Measurements from ENCODE around the gene ERCC1. TPM values are rescaled to one million over a fixed set of nuclear protein-coding genes. Genes with fewer than 3 reads are reported as not detected.
A peak's percentile ranks its signal among the peaks of the same experiment; 100 is the strongest.

The ERCC1 gene
- total and polyA plus RNA-seq, 4 donors = 19.2 to 28.7 (median 22.0) TPM

DNA sequence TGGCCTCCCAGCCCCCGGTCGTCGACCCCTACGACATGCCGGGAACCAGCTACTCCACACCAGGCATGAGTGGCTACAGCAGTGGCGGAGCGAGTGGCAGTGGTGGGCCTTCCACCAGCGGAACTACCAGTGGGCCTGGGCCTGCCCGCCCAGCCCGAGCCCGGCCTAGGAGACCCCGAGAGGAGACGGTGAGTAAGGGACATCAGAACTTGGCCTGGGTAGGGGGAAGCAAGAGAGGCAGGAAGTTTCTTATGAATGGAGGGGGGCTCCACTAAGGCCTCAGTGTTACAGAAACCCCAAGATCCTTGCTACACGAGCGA is 47.0 kb upstream of the ERCC1 start:
- Histone ChIP-seq H3K36me3 (ENCODE audit: control insufficient read depth in 4 of 4, insufficient read depth in 3 of 4, low read depth in 1 of 4, low read length in 3 of 4) (no peaks in the 10 kb centered on the region), H3K27me3 (ENCODE audit: control insufficient read depth in 4 of 4, insufficient read depth in 4 of 4, low read length in 3 of 4) (peaks cover 0 to 4% (median 2%) of the 10 kb centered on the region in 4 donors), H3K27ac (ENCODE audit: low read depth in 1 of 2, low read length in 2 of 2) (no peak overlapping the region), H3K9me3 (ENCODE audit: control insufficient read depth in 4 of 4, low read length in 3 of 4) (no peaks in the 10 kb centered on the region), H3K4me3 (ENCODE audit: low read depth in 1 of 3, low read length in 3 of 3) (no peak overlapping the region), H3K9ac (ENCODE audit: low read depth in 1 of 2, low read length in 2 of 2) (no peak overlapping the region), H3K4me1 (ENCODE audit: control insufficient read depth in 4 of 4, insufficient read depth in 4 of 4, low read length in 3 of 4) (peaks cover 8 to 46% (median 21%) of the 10 kb centered on the region in 4 donors)
- WGBS = 93% methylated on average over 15 of the region's 15 CpGs
- TF ChIP-seq, protein P1, sequence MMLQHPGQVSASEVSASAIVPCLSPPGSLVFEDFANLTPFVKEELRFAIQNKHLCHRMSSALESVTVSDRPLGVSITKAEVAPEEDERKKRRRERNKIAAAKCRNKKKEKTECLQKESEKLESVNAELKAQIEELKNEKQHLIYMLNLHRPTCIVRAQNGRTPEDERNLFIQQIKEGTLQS (IDR thresholded peaks at IDR 0.05) = no peak
- no peak for DNase-seq (ENCODE audit: low spot score)

DNA sequence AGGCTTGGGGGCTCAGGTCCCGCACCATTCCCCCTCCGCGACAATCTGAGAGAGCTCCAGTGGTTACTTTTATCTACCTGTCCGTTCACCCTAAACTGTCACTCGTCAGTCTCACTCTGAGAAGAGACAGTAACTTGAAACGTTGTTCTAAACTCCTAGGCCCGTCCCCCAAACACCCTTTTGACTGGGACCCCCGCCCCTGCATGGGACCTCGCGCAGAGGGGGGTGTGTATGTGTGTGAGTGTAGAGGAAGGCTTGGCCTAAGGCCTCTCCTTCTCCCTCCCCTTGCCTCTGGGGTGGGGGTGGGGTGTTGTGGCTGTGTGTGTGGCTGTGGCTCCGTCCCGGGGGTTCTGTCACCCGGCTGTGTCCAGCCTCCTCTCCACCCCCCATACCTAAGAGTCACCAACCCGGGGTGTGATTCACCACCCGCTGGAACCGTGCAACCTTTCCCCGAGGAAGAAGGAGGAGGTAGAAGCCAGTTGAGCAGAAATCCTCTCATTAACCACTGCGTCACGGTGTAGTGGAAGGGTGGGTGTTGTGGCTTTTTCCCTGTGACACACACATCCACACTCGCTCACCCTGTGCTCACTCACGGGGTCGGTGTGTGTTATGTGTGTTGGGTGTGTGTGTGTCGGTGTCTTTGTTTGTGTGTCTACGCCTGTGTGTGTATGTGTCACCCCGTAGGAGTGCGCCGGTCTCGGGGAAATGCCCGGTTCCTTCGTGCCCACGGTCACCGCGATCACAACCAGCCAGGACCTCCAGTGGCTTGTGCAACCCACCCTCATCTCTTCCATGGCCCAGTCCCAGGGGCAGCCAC is 46.4 kb upstream of the ERCC1 start:
- peak overlapping the region; percentile 86 to 92 for H3K27ac ChIP-seq (ENCODE audit: low read depth in 1 of 2, low read length in 2 of 2)
- no peak overlapping the region for H3K9ac ChIP-seq (ENCODE audit: low read depth in 1 of 2, low read length in 2 of 2)
- no peaks in the 10 kb centered on the region for H3K36me3 ChIP-seq (ENCODE audit: control insufficient read depth in 4 of 4, insufficient read depth in 3 of 4, low read depth in 1 of 4, low read length in 3 of 4)
- H3K4me1 ChIP-seq (ENCODE audit: control insufficient read depth in 4 of 4, insufficient read depth in 4 of 4, low read length in 3 of 4) = peaks cover 8 to 46% (median 21%) of the 10 kb centered on the region in 4 donors
- H3K9me3 ChIP-seq (ENCODE audit: control insufficient read depth in 4 of 4, low read length in 3 of 4) = no peaks in the 10 kb centered on the region
- DNase-seq (ENCODE audit: low spot score) = no peak
- 50% methylated on average over 33 of the region's 33 CpGs for whole genome bisulfite sequencing
- TF ChIP-seq, protein P2, sequence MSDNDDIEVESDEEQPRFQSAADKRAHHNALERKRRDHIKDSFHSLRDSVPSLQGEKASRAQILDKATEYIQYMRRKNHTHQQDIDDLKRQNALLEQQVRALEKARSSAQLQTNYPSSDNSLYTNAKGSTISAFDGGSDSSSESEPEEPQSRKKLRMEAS (IDR thresholded peaks at IDR 0.05) = no peak
- TF ChIP-seq HNF4A (conservative IDR thresholded peaks at IDR 0.05) = no peak
- TF ChIP-seq HNF4G (IDR thresholded peaks at IDR 0.05) = no peak
- no peak for TF ChIP-seq EGR1 (IDR thresholded peaks at IDR 0.05; ENCODE audit: low read depth in 2 of 2)
- TF ChIP-seq, protein P3, sequence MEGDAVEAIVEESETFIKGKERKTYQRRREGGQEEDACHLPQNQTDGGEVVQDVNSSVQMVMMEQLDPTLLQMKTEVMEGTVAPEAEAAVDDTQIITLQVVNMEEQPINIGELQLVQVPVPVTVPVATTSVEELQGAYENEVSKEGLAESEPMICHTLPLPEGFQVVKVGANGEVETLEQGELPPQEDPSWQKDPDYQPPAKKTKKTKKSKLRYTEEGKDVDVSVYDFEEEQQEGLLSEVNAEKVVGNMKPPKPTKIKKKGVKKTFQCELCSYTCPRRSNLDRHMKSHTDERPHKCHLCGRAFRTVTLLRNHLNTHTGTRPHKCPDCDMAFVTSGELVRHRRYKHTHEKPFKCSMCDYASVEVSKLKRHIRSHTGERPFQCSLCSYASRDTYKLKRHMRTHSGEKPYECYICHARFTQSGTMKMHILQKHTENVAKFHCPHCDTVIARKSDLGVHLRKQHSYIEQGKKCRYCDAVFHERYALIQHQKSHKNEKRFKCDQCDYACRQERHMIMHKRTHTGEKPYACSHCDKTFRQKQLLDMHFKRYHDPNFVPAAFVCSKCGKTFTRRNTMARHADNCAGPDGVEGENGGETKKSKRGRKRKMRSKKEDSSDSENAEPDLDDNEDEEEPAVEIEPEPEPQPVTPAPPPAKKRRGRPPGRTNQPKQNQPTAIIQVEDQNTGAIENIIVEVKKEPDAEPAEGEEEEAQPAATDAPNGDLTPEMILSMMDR (IDR thresholded peaks at IDR 0.05; ENCODE audit: low read depth, low read length, missing input control) = no peak
- TF ChIP-seq JUND (IDR thresholded peaks at IDR 0.05) = no peak
- TF ChIP-seq NR2F2 (IDR thresholded peaks at IDR 0.05) = no peak
- peaks cover 0 to 4% (median 2%) of the 10 kb centered on the region in 4 donors for H3K27me3 ChIP-seq (ENCODE audit: control insufficient read depth in 4 of 4, insufficient read depth in 4 of 4, low read length in 3 of 4)
- H3K4me3 ChIP-seq (ENCODE audit: low read depth in 1 of 3, low read length in 3 of 3) = peak overlapping the region; percentile 51 to 93 (median 67)

DNA sequence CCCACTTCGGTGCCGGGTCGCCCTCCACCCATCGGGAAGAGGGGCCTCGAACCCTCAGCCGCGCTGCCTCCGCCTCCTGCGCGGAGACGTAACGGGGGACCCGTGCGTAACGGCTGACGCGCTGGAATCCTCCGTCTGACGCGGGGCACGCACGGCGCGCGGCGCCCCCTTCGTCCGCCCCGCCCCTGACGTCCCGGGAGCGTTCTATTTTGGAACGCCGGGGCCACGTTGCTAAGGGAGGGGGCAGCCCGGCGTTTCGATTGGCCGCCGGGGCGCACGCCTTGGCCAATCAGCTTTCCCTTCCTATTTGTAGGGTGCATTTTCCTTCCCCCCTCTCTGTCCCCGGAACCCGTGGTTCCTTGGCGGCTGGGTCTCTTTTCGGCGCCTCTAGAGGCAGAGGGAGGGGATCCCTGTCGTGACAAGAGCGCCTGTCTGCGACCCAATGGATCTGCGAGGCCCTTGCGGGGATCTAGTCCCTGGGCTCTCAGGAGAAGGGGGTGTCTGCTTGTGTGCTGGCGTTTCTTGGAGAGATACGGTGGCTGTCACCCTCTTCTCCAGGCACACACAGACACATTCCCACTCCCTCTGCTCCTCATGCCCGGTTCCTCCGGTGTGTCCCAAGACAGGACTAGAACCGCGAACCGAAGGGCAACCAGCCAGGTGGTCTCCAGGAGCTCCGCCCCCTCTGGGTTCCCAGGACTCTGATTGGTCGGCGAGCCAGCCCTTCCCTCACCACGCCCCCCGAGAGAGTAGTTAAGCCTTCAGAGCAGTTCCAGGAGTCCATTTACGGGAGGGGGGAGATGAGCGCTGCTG is 45.6 kb upstream of the ERCC1 start:
- peak overlapping the region; percentile 86 to 92 for H3K27ac ChIP-seq (ENCODE audit: low read depth in 1 of 2, low read length in 2 of 2)
- peaks cover 0 to 4% (median 2%) of the 10 kb centered on the region in 4 donors for H3K27me3 ChIP-seq (ENCODE audit: control insufficient read depth in 4 of 4, insufficient read depth in 4 of 4, low read length in 3 of 4)
- H3K36me3 ChIP-seq (ENCODE audit: control insufficient read depth in 4 of 4, insufficient read depth in 3 of 4, low read depth in 1 of 4, low read length in 3 of 4) = no peaks in the 10 kb centered on the region
- DNase-seq (ENCODE audit: low spot score) = peak; percentile 76
- H3K9me3 ChIP-seq (ENCODE audit: control insufficient read depth in 4 of 4, low read length in 3 of 4) = no peaks in the 10 kb centered on the region
- peaks cover 8 to 46% (median 21%) of the 10 kb centered on the region in 4 donors for H3K4me1 ChIP-seq (ENCODE audit: control insufficient read depth in 4 of 4, insufficient read depth in 4 of 4, low read length in 3 of 4)
- H3K9ac ChIP-seq (ENCODE audit: low read depth in 1 of 2, low read length in 2 of 2) = peak overlapping the region; percentile 90 to 93
- H3K4me3 ChIP-seq (ENCODE audit: low read depth in 1 of 3, low read length in 3 of 3) = peak overlapping the region; percentile 51 to 93 (median 67)
- whole genome bisulfite sequencing = under 1% methylated on average over 66 of the region's 66 CpGs
- TF ChIP-seq, protein P3 (IDR thresholded peaks at IDR 0.05; ENCODE audit: low read depth, low read length, missing input control) = no peak
- TF ChIP-seq, protein P2 (IDR thresholded peaks at IDR 0.05) = peak; percentile 8
- TF ChIP-seq JUND (IDR thresholded peaks at IDR 0.05) (no peak), HNF4A (conservative IDR thresholded peaks at IDR 0.05) (peak in 1 of 2 donors; percentile 28), NR2F2 (IDR thresholded peaks at IDR 0.05) (no peak), RAD21 (IDR thresholded peaks at IDR 0.05) (no peak), SP1 (IDR thresholded peaks at IDR 0.05) (peak; percentile 86), EGR1 (IDR thresholded peaks at IDR 0.05; ENCODE audit: low read depth in 2 of 2) (no peak), HNF4G (IDR thresholded peaks at IDR 0.05) (no peak), TAF1 (conservative IDR thresholded peaks at IDR 0.05) (no peak), FOXA1 (IDR thresholded peaks at IDR 0.05) (no peak), FOXA2 (IDR thresholded peaks at IDR 0.05) (no peak), GABPA (IDR thresholded peaks at IDR 0.05 in 1 of 2, conservative IDR thresholded peaks at IDR 0.05 in 1 of 2) (no peak)
- TF ChIP-seq, protein P4, sequence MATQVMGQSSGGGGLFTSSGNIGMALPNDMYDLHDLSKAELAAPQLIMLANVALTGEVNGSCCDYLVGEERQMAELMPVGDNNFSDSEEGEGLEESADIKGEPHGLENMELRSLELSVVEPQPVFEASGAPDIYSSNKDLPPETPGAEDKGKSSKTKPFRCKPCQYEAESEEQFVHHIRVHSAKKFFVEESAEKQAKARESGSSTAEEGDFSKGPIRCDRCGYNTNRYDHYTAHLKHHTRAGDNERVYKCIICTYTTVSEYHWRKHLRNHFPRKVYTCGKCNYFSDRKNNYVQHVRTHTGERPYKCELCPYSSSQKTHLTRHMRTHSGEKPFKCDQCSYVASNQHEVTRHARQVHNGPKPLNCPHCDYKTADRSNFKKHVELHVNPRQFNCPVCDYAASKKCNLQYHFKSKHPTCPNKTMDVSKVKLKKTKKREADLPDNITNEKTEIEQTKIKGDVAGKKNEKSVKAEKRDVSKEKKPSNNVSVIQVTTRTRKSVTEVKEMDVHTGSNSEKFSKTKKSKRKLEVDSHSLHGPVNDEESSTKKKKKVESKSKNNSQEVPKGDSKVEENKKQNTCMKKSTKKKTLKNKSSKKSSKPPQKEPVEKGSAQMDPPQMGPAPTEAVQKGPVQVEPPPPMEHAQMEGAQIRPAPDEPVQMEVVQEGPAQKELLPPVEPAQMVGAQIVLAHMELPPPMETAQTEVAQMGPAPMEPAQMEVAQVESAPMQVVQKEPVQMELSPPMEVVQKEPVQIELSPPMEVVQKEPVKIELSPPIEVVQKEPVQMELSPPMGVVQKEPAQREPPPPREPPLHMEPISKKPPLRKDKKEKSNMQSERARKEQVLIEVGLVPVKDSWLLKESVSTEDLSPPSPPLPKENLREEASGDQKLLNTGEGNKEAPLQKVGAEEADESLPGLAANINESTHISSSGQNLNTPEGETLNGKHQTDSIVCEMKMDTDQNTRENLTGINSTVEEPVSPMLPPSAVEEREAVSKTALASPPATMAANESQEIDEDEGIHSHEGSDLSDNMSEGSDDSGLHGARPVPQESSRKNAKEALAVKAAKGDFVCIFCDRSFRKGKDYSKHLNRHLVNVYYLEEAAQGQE (IDR thresholded peaks at IDR 0.05) = peak; percentile 45
